ENCODE measurements around the gene EMX1.

EMX1 gene

DNA sequence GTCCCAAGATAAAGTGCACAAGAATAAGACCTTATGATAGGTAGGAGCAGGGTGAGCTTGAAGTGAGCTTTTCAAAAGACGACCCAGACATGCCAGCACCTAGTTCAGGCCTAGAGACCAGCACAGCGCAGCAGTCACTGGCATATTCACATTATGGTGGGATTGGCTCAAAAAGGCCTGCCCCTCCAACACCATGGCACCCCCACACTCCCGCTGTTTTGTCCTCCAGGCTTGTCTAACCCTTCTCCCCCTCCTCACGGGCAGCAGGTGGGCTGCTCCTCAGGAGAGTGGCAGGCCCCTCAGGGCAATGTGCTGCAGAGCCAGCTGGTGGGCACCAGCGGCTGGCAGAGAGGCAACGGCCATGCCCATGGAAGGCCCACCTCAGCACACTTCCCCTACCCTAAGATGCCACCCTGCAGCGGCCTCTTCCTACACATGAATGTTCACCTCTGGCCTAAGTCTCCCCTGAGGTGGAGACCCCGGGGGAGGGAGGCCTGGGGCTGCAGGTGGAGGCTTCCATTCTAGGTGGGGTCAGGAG is 25.6 kb downstream of the EMX1 start:
- no peak for DNase-seq (ENCODE audit: low read depth)

DNA sequence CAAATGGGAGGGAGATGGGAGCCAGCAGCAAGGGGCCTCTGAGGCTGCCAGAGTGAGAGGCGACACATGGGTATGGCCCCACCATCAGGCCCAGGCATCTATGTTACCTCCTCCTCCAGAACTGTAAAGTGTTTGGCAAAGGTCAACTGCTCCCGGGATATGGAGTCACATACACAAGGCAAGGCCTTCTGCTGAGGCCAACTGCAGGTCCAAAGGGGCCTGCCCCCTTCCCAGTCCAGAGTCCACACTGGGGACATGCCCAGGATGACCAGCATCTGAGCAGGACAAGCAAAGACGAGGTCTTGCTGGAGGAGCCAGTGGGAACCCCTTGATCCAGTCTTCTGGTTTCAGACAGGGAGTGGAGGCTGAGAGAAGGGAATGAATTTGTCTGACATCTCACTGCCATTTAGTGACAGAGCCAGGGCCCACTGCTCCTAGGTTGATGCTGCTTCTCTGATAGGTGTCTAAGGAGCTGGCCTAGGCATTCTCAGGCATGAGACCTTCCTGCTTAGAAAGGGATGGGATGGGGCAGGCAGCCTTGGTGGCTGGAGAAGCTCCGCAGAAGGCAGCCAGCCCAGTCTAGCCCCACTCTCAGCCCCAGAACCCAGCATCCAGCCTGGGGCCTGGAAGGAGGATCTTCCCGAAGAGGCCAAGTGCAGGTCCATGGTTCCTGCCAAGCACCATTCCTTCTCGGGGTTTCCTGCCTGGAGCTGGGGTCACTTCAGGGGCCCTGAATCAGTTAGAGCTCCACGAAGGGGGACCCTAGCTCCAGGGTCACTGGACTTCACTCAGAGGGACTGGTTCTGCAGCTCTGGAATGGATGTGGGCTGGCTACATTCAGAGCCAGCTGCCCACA is 26.4 kb downstream of the EMX1 start:
- no peak for DNase-seq (ENCODE audit: low read depth)

DNA sequence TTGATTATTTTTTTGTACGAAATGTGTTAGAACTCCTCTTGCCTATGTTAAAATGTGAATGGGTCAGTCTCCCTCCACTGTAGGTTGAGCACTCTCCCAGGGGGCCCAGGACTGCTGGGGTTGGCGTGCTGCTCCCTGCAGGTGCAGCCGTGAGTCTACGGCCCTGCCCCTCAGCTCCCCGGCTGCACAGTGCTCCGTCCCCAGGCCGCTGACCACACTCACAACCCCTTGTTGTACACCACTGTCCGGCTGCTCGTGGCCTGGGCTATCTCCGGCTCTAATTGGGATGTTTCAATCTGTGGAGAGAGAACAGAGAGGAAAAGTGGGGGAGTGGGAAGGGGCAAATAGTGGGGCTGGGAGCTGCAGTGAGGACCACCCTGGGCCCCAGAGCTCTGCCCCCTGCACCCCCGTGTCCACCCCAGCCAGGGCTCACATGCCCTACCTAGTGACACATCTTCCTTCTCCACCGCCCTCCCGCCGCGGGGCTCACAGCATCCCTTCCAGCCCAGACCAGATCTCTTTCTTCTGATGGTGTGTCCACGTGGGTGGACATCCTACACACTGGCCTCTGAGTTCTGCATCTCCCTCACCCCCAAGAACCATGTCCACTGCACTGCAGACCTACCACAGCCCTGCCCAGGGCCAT is 27.6 kb downstream of the EMX1 start:
- no peak for DNase-seq (ENCODE audit: low read depth)

DNA sequence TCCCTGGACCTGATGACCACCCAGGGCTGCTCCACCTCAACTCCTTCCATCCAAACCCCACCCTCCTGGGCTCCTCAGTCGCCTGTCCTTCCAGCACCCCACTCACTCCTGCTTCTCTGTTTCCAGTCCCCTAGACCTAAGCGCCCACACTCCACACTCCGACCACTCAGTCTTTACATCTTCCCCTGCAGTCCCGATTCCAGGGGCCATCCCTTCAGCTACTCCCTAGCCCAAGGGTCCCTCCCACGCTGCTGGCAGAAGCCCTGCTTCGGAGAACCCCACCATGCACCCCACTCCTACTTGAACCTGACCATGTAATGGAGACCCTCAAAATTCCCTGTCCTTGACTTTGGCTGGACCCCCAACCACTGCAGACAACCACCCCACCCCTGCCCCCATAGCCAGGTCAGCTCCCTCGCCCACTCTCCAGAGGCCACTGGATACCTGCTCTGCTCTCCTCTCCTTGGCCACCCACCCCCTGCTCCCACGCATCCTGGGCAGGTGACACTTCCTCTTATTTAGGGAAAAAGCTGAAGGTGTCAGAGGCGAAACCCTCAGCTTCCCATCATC is 28.2 kb downstream of the EMX1 start:
- no peak for DNase-seq (ENCODE audit: low read depth)

DNA sequence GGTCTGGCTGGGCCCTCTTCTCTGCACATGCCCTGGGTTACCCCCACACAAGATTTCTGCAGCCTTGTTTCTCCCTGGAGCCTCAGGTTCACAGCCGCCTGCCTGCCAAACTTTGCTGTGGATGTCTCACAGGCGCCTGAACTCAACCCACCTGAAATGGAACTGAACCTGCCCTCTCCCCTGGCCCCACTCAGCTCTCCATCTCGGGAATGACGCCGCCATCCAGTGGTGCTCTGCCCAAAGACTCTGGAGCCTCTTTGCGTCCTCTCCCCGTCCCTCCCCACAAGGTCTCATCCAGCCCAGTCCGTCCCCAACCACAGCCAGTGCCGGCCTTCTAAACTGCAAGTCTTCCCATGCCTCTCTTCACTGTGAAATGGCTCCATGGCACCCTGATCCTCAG is 29.1 kb downstream of the EMX1 start:
- DNase-seq (ENCODE audit: low read depth) = no peak

DNA sequence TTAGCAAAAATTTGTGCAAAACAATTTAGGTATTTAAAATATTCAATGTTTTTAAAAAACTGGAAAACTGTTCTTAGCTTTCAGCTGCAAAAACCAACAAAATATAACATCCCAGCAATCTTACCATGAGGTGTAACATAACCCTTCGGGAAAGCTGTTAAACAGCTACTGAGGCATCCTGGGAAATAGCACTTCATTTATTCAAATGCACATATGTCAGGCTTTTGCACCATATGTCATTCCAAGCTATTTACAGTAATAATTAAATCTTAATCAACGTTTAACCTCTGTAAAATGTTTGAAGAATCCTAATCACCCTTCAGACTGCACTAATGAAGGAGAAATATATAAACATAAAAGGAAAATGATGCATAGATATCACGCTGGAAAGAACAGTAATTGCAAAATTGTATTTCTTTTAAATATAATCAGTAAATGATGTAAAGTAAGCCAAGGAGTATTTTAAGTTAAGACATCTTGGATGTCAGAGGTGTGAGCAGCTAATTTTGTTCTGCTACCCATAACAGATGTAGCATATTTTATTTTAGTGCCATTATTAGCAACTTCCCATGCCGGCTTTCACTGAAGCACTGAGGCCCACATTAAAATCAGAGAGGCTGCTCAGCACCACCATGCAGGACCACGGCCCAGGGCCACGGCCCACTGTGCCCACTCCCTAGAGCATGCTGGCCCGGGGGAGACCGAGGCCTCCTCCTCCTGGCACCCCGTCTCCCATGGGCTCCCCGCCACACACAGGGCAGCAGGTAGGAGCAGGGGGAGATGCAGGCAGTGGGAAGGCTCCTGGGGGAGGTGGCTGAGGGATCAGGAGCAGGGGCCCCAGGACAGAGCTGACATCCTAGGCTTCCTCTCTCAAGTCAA is 30.9 kb downstream of the EMX1 start:
- no peak for DNase-seq (ENCODE audit: low read depth)

DNA sequence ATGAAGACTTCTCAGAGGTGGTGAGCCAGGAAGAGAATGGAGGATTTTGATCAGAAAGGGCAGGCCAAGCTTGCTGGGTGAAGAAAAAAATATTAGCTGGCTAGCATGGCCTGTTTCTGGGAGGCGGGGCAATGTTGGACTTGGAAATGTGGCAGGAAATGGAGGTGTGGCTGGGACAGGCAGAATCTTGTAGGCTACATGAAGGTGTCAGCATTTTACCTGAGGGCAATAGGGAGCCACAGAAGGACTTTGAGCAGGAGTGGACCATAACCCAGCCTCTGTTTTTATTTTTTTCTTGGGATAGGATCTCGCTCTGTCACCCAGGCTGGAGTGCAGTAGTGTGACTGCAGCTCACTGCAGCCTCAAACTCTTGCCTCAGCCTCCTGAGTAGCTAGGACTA is 31.7 kb downstream of the EMX1 start:
- DNase-seq (ENCODE audit: low read depth) = no peak

DNA sequence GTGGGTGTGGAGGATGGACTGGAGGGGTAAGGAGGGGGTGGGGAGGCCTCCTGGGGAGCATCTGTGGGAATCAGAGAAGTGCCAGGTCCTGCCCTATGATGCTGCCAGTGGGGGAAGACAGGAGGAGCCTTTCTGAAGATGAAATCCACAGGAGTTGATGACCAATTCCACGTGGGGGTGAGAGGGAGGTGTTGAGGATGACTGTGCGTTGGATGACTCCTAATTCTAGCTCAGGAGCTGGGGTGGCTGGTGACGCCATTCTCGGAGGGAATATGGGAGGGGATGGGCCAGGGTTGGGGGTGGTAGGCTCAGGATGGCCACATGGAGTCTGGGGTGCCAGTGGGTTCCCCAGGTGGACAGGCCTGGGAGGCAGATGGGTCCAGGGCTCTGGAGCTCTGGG is 32.3 kb downstream of the EMX1 start:
- DNase-seq (ENCODE audit: low read depth) = no peak

DNA sequence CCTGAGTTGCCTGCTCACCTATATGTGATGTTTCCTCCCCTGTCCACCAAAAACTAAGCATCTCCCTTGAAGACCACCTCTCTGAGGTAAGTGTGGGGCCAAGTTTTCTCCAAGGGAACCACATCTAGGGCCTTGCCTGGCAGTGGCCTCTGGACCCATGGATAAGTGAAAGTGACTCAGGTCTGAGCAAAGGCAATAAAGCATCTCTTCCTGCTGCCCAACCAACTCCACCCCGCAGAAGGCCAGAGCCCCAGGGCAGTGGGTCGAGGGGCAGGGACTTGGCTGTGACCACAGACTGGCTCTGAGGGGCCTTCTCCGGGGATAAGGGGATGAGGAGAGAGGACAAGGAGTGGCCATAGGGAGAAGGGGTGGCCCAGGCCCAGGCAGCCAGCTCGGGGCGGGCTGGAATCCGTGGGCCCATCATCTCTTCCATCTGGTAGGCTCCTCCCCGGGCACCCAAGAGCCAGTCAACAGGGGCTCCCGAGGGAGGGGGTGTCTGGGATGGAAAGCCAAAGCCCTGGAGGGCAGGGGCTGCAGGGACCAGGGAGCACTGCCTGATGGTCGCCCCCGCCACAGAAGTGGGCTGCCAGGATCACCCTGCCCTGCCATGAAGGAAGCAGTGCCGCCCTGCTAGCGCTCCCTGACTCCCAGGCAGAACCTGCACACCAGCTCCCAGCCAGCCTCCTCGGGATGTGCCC is 33.4 kb downstream of the EMX1 start:
- no peak for DNase-seq (ENCODE audit: low read depth)

DNA sequence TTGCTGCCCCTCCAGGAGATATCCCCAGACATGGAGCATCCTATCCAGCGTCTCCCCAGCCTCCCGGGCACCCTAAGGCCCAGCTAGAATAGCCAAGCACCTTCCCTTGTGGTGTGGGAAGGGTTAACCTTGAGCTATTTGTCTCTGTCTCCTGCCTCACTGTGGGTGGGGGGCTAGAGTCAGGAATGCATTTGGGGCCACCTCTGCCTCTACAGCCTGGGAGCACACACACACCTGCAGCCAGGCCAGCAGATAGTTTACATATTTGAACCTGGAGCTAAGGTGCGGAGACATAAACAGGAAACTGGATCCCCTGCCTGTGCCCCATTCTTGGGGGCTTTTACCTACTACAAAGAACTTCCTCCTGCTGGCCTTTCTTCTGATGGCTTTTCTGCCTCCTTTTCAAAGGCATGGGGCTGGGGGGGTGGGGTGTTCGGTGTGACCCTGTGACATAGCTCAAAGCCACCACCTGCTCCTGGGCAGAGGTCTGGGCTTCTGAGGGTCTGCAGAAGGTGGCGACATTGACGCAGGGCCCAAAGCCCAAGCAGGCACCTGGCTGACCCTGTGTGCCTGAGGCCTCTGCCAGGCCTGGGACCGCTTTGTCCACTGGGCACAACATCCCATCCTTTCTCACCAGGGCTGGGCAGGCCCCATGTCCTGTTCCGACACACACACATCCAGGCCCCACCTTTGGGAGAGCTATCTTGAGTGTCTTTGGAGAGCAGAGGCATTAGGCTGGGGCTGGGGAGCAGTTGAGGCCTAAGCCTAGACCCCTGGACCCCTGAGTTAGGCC is 34.2 kb downstream of the EMX1 start:
- no peak for DNase-seq (ENCODE audit: low read depth)

DNA sequence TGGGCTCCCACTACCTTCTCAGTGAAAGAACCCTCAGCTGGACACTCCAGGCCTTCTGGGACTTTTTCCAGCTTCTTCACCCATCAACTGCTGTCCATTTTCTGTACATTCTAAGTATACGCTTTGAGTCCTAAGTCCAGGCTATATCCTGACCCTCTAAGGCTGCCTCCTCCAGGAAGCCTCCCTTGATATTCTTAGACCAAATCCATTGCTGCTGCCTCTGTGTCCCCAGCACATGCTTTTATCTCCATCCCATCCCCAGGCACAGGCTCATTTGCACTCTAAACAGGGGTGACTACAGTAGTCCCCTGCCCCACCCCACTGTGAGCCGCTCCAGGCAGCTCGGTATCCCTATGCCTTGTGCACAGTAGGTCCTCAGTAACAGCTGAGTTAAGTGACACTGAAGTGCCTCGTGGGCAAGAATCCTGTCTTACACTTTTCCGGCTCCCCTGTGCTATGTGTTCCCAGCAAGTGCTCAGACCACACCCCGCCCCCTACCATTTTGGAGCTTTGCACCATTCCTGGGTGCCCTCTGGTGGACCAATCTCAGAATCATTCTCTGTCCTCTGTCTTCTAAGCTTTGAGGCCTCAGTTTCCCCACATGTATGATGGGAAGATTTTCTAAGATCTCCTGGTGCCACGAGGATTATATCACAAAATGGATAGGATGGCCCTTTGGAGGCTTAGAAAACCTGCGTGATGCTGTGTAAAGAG is 34.9 kb downstream of the EMX1 start:
- DNase-seq (ENCODE audit: low read depth) = no peak

DNA sequence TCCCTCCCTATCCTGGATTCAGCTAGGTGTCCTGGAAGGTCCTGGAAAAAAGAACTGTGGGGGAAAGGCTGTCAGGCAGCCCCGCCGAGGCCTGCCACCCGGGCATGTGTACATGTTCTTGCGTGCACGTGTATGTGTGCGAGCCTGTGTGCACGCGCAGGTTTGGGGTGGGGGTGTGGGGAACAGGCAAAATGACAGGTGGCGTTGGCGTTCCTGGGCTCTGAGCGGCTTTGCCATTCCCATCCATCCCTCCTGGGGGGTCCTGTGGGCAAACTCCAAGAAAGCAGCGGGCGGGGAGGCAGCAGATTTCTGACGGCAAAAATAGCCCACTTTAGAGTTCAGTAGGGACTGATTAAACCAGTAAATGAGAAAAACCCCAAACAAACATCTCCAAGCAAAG is 35.6 kb downstream of the EMX1 start:
- no peak for DNase-seq (ENCODE audit: low read depth)

DNA sequence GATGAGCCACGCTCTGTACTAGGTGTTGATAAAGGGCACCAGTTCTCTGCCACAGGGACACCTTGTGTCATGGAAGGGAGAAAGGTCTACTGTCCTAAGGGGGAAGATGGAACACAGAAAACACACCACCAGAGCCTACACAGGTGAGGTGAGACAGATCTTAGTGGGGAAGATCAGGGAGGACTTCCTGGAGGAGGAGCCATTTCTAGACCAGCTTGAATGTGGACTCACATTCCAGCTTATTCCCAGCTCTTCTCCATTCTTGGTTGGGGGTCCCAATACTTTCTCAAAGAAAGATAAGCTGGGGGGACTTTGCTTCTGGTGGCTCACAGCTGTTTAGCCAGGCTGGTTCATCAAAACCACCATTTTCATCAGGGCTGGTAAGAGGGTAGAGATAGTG is 36.2 kb downstream of the EMX1 start:
- DNase-seq (ENCODE audit: low read depth) = no peak

DNA sequence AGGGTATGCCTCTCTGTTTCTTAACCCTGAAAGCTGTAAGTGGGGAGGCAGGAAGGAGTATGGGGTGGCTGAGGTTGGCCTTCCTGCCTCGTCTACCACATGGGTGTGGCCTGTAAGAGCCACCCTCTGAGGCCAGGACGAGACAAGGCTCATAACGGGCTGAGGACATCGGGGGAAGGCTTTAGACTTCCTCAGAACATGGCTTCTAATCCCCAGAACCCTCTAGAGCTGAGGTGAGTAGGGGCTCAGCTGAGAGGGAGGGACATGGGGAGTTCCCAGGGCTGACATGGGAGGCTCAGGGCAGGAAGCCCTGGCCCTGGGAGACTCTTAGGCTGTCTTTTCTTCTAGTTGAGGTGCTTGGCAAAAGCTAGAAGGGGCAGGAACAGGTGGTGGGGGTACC is 36.7 kb downstream of the EMX1 start:
- no peak for DNase-seq (ENCODE audit: low read depth)

DNA sequence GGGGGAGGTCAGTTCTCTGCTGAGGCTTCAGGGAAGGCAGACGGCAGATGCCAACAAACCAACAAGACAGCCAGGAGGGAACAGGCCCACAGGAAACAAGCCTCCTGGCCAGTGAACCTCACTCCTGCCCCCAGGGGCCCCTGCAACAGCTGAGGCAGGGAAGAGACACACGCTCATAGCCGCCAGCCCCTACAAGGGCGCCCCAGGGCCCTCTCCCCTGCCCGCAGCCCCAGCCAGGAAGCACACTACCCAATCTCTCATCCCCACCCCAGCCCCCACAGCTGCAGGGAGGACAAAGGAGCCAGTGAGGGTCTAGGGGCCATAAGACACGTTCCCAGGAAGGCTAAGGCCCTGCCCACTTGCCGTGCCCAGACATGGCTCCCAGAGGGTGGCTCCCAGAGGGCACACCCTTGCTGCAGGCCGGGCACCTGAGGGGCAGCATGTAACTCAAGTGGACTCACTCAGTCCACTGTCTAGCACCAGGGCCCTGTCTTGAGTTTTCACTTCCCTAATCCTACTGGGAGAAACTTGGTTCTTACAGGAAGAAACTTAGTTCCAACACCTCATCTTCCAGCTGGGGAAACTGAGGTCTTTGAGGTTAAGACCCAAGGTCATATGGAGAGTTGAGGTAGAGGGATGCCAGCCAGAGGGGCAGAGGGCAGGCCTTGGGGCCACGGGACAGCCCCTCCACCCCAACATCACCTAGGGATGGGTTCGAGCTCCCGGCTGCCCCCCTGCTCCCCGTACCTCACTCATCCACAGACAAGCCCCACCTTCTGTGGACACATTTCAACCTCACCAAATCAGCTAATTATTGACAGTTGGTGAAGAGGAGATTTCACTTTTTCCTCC is 37.3 kb downstream of the EMX1 start:
- no peak for DNase-seq (ENCODE audit: low read depth)

DNA sequence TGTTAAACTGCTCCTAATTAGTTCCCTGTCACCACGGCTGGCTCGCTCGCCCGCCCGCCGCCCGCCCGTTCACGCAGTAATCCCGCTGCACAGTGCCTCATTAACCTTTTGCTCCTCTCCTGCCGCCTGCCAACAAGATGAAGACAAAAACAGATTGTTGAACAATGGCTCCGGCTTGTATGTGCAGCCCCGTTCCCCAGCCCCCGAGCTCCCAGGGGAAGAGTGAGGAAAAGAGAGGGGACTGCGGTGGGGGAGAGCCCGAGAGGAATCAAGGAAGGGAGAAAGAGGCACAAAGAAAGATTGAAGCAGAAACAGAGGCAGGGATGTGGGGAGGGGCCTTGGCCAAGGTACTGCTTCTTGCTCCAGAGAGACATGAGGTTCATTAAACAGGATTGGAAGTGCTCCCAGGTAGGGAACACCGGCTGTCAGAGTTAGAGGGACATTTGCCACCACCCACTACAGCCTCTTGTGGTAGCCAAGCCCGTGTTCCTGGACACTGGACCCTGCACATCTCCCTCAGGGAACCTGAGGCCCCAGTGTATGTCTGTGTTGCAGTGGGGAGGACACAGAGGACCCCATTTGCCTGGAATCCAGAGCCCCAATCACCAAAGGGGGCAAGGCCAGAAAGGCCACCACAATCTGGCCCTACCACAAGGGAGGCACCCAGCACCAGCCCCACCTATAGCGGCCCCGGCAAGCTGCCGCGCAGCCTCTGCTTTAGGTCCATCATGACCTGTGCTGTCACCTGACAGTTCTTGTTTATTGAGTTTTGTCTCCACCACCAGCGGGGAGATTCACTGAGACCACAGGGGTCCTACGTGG is 38.1 kb downstream of the EMX1 start:
- no peak for DNase-seq (ENCODE audit: low read depth)

DNA sequence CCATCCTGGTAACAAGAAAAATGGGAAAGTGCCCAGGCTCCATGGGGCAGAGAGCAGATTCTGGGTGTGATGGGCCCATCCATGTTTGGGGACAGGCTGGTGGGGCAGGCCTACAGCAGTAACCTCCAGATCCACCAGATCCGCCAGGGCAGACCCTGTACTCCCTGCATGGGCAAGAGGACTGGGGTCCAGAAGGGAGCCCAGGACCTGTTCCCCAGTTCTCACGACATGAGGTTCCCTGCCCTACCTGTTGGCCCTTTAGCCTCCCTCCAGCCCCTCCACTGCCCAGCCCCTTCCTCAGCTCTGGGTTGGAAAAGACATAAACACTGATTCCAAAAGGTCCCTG is 38.7 kb downstream of the EMX1 start:
- DNase-seq (ENCODE audit: low read depth) = no peak

DNA sequence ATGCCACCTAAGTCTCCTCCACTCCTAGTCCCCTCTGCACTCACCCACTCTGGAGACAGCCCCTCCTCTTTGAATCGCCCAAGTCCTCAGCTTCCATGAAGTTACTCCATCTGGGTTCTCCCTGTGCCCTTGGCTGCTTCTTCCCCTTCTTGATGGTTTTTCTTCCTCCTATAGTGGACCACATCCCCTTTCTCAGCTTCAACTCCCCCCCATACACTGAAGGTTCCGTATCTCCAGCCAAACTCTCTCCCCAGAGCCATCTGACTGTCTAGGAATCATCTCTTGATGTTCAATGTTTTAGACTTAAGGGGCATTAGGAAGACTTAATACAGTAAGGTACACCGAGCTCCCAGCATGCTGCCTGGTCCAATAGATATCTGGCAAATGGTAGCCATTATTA is 39.6 kb downstream of the EMX1 start:
- no peak for DNase-seq (ENCODE audit: low read depth)

Measured in EH (cell line).